Coronary artery (tissue), 2 donors: ENCODE data around the gene MYB.

ENCODE experiments used
- DNase-seq: peaks from one replicate; pipeline ENCODE4 v3.0.0-alpha.2; 2017; ENCODE audit warnings: low spot score
- H3K27ac ChIP-seq, 2 donors: fragments of 200-600 bp; sonication (generic); one replicate each; pipeline ENCODE4 v1.5.1; 2016 to 2019
- H3K4me3 ChIP-seq: fragments of 200-600 bp; sonication (generic); 2 replicates; pipeline ENCODE4 v1.5.1; 2016; ENCODE audit warnings: mild to moderate bottlenecking, moderate library complexity
- TF ChIP-seq, protein P1 (sequence below): fragments of 200-600 bp; sonication (generic); IDR thresholded peaks from one replicate; pipeline ENCODE4 v1.5.1; 2019; ENCODE audit warnings: antibody characterized with exemption

The MYB gene

DNA sequence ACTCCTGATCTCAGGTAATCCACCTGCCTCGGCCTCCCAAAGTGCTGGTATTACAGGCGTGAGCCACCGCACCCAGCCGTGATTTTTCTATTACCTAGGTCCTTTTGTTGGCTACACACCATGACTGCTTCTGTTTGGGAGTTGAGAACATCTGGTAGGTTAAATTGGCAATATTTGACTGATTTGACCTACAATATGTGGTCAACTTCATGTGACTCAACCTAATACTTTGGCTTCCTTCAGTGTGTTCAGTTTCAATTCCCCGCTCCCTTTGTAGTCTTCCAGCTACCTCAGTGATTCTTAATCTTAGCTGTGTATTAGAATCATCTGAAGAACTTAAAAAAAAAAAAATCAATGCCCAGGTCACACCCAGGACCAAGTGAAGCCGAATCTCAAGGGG lies 47.4 kb downstream of the MYB start:
- Histone ChIP-seq H3K27ac (no peak overlapping the region), H3K4me3 (no peak overlapping the region)
- TF ChIP-seq, protein P1, sequence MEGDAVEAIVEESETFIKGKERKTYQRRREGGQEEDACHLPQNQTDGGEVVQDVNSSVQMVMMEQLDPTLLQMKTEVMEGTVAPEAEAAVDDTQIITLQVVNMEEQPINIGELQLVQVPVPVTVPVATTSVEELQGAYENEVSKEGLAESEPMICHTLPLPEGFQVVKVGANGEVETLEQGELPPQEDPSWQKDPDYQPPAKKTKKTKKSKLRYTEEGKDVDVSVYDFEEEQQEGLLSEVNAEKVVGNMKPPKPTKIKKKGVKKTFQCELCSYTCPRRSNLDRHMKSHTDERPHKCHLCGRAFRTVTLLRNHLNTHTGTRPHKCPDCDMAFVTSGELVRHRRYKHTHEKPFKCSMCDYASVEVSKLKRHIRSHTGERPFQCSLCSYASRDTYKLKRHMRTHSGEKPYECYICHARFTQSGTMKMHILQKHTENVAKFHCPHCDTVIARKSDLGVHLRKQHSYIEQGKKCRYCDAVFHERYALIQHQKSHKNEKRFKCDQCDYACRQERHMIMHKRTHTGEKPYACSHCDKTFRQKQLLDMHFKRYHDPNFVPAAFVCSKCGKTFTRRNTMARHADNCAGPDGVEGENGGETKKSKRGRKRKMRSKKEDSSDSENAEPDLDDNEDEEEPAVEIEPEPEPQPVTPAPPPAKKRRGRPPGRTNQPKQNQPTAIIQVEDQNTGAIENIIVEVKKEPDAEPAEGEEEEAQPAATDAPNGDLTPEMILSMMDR = no peak
- DNase-seq = no peak

DNA sequence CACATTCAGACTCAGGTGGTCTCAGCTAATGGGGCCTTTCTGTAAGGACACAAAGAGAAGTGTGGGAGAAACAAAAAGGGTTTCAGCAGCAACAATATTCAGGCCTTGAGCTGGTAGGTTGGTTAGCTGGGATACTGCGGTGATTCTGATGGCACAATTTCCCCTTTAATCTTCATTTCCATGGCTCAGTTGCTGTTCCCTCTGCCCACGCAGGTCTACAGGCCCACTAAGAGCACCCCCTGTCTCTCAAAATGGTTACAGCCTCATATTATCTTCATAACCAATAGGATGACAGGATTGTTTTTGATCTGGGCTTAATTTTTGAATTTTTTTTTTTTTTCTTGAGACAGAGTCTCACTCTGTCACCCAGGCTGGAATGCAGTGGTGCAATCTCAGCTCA lies 48.9 kb downstream of the MYB start:
- Histone ChIP-seq H3K4me3 (no peak overlapping the region), H3K27ac (no peak overlapping the region)
- TF ChIP-seq, protein P1 = no peak
- no peak for DNase-seq

DNA sequence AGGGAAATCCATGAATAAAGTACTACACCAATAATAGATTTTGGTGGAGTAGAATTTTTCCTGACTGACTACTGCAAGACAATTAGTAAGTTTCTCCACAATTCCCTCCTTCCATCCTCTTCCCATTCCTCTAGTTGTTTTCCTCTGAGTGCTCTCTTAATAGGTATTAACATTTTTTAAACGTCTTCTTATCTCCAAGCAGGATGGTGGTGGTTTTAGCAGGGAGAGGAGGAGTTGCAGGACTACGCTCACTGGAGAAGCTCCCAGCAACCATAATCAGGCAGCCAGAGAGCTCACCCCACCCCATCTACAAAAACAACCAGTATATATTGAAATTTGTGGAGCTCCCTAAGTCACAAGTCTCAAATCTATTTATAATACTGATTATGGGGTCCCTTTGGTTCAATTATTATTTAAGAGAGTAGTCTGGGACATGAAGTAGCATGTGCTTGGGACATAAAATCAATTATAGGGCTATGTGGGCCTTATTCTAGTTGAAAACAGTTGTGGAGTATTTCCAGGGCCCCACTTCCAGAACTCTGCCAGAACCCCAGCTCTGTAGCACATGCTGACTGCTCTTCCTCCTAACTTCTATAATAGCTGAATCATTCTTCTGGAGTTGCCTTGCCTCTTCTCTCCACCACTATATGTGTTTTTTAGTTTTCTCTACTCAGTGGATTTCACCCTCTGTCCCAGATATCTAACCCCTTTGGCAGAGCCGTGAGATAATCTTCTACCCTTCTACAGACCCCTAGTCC lies 49.8 kb downstream of the MYB start:
- DNase-seq = no peak
- Histone ChIP-seq H3K4me3 (no peak overlapping the region), H3K27ac (no peak overlapping the region)
- TF ChIP-seq, protein P1 = no peak

DNA sequence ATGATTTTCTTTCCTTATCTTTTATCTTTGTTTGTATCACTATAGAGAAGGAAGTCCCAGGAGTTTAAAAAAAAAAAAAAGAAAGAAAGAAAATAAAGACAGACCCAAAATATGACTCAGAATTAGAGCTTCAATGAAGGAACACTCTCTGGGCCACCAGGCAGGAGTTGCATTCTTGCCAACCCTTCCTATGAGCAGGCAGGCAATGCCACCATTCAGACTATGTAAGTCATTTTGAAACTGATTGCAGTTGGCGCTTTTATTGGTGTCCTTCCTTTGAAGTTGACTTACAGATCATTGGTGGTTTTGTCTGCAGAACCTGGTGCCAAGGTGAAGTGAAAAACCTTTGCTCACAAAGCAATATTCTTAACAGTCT lies 50.3 kb downstream of the MYB start:
- no peak for DNase-seq
- H3K4me3 ChIP-seq = no peak overlapping the region
- H3K27ac ChIP-seq = no peak overlapping the region
- TF ChIP-seq, protein P1 = no peak

DNA sequence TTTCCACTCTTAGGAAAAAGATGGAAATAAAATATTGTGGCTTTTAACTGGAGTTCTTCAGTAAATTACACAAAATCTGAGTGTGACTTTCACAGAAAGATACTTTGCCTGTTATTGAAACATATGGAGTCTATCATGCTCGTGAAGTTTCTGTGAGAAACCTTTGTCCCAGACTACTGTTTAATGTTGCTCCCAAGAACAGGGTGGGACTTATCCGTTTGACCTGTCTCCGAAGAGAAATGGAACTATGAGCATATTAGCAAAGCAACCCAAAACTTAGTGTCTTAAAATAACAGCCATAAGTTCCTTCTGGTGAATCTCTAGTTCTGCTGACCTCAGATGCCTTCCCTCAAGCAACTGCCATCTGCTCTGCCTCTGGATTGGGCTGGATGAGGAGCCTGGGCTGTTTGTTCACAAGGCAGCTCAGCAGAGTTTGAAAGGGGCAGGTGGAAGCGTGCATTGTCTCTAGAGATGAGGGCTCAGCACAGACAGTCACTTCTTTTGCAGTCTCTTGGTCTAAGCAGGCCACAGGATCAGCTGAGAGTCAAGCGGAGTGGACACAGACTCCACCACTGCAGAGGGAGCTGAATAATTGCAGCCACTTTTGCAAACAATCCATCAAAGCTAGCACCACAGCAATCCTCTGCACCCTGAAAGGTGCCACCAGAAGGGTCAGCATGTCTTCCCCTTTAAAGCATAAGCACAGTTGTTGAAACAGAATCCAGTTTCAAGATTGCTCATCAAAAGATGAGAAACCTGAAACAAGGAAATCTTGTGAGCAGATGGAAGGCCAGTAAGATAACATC lies 52.8 kb downstream of the MYB start:
- DNase-seq = no peak
- Histone ChIP-seq H3K27ac (no peak overlapping the region), H3K4me3 (no peak overlapping the region)
- TF ChIP-seq, protein P1 = no peak

DNA sequence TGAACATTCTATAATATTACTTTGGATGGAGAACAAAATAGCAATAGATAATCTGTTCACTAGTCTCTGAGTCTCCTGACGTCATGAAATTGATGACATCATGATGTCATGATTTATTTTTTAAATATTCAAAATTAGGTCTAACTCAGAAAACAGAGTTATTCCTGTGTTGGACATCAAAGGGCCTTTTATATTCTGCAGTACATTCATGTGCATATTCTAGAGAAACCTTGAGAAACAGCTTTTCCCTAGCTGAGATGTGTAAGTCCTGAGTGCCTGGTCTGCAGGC lies 53.3 kb downstream of the MYB start:
- H3K4me3 ChIP-seq = no peak overlapping the region
- H3K27ac ChIP-seq = no peak overlapping the region
- no peak for DNase-seq
- TF ChIP-seq, protein P1 = no peak

DNA sequence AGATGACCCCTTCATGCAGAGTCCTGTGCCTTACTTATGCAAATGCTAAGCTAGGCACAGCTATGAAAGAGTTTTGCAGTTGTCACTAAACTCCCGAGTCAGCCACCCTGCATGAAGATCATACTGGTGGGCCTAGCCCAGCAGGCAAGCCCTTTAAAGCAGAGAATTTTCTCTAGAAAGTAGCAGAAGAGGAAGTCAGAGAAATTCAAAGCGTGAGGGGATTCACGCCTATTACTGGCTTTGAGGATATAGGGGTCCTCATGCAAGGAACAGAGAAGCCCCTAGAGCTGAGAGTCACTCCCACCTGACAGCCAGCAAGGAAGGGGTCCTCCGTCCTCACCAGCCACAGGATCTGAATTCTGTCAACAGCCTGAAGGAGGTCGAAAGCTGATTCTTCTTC lies 54.6 kb downstream of the MYB start:
- Histone ChIP-seq H3K27ac (no peak overlapping the region), H3K4me3 (no peak overlapping the region)
- no peak for DNase-seq
- TF ChIP-seq, protein P1 = no peak
